ENCODE data around the gene C8G. TPM values are rescaled to one million over a fixed set of nuclear protein-coding genes. Genes with fewer than 3 reads are reported as not detected.
A peak's percentile ranks its signal among the peaks of the same experiment; 100 is the strongest.

Gene C8G
- total RNA-seq, 4 donors from 2014 or later: 1.7 to 5.2 TPM; not detected in 2

DNA sequence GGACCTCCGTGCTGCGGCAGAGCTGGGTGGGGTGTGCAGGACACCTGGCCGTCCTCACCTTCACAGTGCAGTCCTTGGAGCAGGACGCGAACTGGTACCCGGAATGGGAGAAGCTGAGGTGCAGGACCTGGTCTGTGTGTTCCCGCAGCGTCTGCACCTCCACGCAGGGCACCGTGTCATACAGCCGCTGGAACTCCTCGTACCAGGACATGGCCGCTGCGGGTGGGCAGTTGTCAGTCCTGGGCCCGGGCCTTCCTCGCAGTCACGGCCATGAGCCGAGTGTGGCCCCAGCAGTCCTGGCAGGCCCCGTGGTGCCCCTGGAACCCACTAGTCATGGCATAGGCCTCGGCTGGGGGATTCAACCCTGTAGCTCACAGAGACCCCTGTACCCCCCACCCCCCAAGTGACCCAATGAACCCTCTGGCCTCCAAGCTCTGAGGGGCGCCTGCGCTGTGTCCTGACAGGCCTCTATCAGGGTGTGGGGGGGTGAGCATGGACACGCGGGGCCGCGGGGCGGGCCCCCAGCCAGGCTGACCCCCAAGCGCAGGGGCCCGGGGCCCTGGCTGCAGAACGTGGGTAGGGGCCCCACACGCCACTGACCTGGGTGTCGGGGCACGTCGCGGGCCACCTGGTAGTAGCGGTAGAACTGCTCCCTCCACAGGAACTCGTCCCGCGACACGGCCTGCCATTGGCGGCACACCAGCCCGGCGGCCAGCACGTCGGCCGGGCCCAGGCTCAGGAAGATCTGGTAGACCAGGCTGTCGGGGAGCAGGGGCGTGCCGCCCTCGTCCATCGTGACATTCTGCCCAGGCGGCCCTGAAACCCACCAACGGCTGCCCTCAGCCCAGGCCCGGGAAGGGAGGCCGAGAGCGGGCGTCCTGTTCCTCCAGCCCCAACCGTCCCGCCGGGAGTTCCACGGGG, 1.5 kb upstream of the C8G start:
- Histone ChIP-seq H3K27ac (peak overlapping the region; percentile 92 to 97 (median 96)), H3K4me3 (peak overlapping the region; percentile 79 to 96 (median 92)), H3K27me3 (no peaks in the 10 kb centered on the region), H3K4me1 (peaks cover 29 to 57% of the 10 kb centered on the region in 2 donors), H3K36me3 (peaks cover 0 to 28% of the 10 kb centered on the region in 2 donors), H3K9me3 (no peaks in the 10 kb centered on the region)
- in situ Hi-C loops (cut with MboI; ENCODE audit: low sequenced_read_pairs in 4 of 4) (loop anchor here in 2 of 4 donors (10.0 to 25.0 kb wide), 2 partner anchors 91 to 156 kb away; partner anchors contain the start of genes CCDC183 (in 1 of the 2), FUT7 (in 1 of the 2) and TMEM141 (in 1 of the 2)), intact Hi-C loops (cut with DNase I; ENCODE audit: low total_unique reads) (loop anchor here (1.0 to 5.0 kb wide), 6 partner anchors 56 to 256 kb away; partner anchors contain the start of genes ABCA2, AGPAT2, PHPT1 and RABL6)
- peak in 1 of 2 donors; percentile 48 for DNase-seq
- peak in 1 of 2 donors; percentile 15 for ATAC-seq
- TF ChIP-seq POLR2A (IDR thresholded peaks at IDR 0.05): no peak
- TF ChIP-seq, protein P1, sequence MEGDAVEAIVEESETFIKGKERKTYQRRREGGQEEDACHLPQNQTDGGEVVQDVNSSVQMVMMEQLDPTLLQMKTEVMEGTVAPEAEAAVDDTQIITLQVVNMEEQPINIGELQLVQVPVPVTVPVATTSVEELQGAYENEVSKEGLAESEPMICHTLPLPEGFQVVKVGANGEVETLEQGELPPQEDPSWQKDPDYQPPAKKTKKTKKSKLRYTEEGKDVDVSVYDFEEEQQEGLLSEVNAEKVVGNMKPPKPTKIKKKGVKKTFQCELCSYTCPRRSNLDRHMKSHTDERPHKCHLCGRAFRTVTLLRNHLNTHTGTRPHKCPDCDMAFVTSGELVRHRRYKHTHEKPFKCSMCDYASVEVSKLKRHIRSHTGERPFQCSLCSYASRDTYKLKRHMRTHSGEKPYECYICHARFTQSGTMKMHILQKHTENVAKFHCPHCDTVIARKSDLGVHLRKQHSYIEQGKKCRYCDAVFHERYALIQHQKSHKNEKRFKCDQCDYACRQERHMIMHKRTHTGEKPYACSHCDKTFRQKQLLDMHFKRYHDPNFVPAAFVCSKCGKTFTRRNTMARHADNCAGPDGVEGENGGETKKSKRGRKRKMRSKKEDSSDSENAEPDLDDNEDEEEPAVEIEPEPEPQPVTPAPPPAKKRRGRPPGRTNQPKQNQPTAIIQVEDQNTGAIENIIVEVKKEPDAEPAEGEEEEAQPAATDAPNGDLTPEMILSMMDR (IDR thresholded peaks at IDR 0.05 in 4 of 5, conservative IDR thresholded peaks at IDR 0.05 in 1 of 5): no peak

DNA sequence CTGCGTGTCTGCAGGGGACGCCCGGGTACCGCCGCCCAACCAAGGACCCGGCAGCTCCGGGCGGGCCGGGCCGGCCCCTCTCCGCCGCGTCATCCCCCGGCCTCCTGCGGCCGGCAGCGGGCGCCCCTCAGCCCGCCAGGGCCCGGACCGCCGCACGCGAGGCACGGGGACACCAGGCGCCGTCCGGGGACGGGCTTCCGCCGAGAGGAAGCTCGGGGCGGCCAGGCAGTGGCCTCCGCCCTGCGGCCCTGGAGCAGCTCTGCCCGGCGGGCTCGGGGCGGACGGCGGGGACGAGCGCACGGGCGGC, 878 bp upstream of the C8G start:
- Histone ChIP-seq H3K27ac (peak overlapping the region; percentile 92 to 97 (median 96)), H3K9me3 (no peaks in the 10 kb centered on the region), H3K27me3 (no peaks in the 10 kb centered on the region), H3K4me1 (peaks cover 29 to 60% of the 10 kb centered on the region in 2 donors), H3K36me3 (peaks cover 0 to 28% of the 10 kb centered on the region in 2 donors), H3K4me3 (peak overlapping the region; percentile 79 to 96 (median 92))
- in situ Hi-C loops (cut with MboI; ENCODE audit: low sequenced_read_pairs in 4 of 4): loop anchor here in 2 of 4 donors (10.0 to 25.0 kb wide), 2 partner anchors 91 to 157 kb away; partner anchors contain the start of genes CCDC183 (in 1 of the 2), FUT7 (in 1 of the 2) and TMEM141 (in 1 of the 2)
- TF ChIP-seq, protein P1 (IDR thresholded peaks at IDR 0.05 in 4 of 5, conservative IDR thresholded peaks at IDR 0.05 in 1 of 5): no peak
- no peak for TF ChIP-seq POLR2A (IDR thresholded peaks at IDR 0.05)
- peak; percentile 22 to 26 for ATAC-seq
- no peak for DNase-seq
- intact Hi-C loops (cut with DNase I; ENCODE audit: low total_unique reads): loop anchor here (1.0 to 5.0 kb wide), 6 partner anchors 57 to 257 kb away; partner anchors contain the start of genes ABCA2, AGPAT2, PHPT1 and RABL6

DNA sequence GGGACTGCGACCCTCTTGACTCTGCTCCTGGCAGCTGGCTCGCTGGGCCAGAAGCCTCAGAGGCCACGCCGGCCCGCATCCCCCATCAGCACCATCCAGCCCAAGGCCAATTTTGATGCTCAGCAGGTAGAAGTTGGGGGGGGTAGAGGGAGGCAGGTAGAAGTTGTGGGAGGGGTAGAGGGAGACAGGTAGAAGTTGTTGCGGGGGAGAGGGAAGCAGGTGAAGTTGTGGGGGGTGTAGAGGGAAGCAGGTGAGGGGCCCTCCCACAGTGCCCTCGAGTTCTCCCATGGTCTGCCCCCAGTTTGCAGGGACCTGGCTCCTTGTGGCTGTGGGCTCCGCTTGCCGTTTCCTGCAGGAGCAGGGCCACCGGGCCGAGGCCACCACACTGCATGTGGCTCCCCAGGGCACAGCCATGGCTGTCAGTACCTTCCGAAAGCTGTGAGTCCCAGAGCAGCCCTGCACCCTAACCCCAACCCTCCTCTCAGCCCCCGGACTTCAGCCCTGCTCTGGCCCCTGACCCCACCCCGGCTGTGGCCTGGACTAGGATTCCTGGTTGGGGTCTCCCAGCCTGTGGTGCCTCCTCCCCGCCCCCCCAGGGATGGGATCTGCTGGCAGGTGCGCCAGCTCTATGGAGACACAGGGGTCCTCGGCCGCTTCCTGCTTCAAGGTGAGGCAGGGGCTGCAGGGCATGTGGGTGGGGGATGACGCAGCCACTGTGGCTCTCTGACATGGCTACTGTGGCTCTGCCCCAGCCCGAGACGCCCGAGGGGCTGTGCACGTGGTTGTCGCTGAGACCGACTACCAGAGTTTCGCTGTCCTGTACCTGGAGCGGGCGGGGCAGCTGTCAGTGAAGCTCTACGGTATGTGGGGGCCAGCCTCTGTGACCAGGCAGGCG, 537 bp downstream of the C8G start:
- no peaks in the 10 kb centered on the region for H3K9me3 ChIP-seq
- TF ChIP-seq POLR2A (IDR thresholded peaks at IDR 0.05): no peak
- TF ChIP-seq, protein P1 (IDR thresholded peaks at IDR 0.05 in 4 of 5, conservative IDR thresholded peaks at IDR 0.05 in 1 of 5): no peak
- ATAC-seq: no peak
- intact Hi-C loops (cut with DNase I; ENCODE audit: low total_unique reads): loop anchor here (2.0 kb wide), 2 partner anchors 83 to 97 kb away; partner anchors contain the start of genes ABCA2 and PHPT1
- no peak for DNase-seq
- H3K36me3 ChIP-seq: peaks cover 0 to 25% of the 10 kb centered on the region in 2 donors
- H3K27me3 ChIP-seq: no peaks in the 10 kb centered on the region
- in situ Hi-C loops (cut with MboI; ENCODE audit: low sequenced_read_pairs in 4 of 4): loop anchor here in 2 of 4 donors (10.0 to 25.0 kb wide), 2 partner anchors 89 to 158 kb away; partner anchors contain the start of genes CCDC183 (in 1 of the 2), FUT7 (in 1 of the 2) and TMEM141 (in 1 of the 2)
- H3K27ac ChIP-seq: peak overlapping the region; percentile 26 to 96 (median 69)
- no peak overlapping the region for H3K4me3 ChIP-seq
- H3K4me1 ChIP-seq: peaks cover 21 to 60% of the 10 kb centered on the region in 2 donors
